ENCODE measurements around the gene DCAKD.

- no peak for TF ChIP-seq MAX (IDR thresholded peaks at IDR 0.05; ENCODE audit: low read depth, low read length)
- TF ChIP-seq PBX3 (IDR thresholded peaks at IDR 0.05; ENCODE audit: insufficient replicate concordance, low read depth, low read length) = no peak
- no peak for TF ChIP-seq CTCF (IDR thresholded peaks at IDR 0.05 in 2 of 3, conservative IDR thresholded peaks at IDR 0.05 in 1 of 3; ENCODE audit: control insufficient read depth in 2 of 3, extremely low read depth in 1 of 3, insufficient read depth in 1 of 3, low read depth in 3 of 3, low read length in 3 of 3)
- no peak for TF ChIP-seq MEF2B (IDR thresholded peaks at IDR 0.05; ENCODE audit: partially characterized antibody, poor library complexity, severe bottlenecking)
- no peak for TF ChIP-seq POLR2AphosphoS5 (IDR thresholded peaks at IDR 0.05; ENCODE audit: low read length)
Observed at GRCh38 chr17:45034599-45034998, 16.8 kb downstream of the DCAKD start.
